Pancreas (tissue), 10 donors: ENCODE data around the gene FOCAD. TPM values are rescaled to one million over a fixed set of nuclear protein-coding genes. Genes with fewer than 3 reads are reported as not detected.
A peak's percentile ranks its signal among the peaks of the same experiment; 100 is the strongest.

ENCODE experiments used
- ATAC-seq, 4 donors: fragments of 200-7000 bp; cut with Tn5 transposase; one replicate each; pipeline versions ENCODE4 v1.8.0 to v1.9.1; 2020; ENCODE audit warnings: mild to moderate bottlenecking in 4 of 4, moderate library complexity in 4 of 4
- DNase-seq, 6 donors: peaks; one replicate each; pipeline ENCODE4 v3.0.0-alpha.2; 2020
- FAIRE-seq: peaks from 2 replicates; lab custom pipeline; 2012; peaks lifted over from hg19 to GRCh38; lab: Jason Lieb, UNC
- H3K27ac ChIP-seq, 4 donors: fragments of 200-600 bp; sonication (generic); 1 replicate in 3 of 4; 2 replicates in 1 of 4; pipeline versions ENCODE4 v1.5.0 to v1.8.0; 2020
- H3K27me3 ChIP-seq, 4 donors: fragments of 200-600 bp; one replicate each; pipeline ENCODE4 v1.8.0; 2021
- H3K36me3 ChIP-seq, 3 donors: fragments of 200-600 bp; sonication (generic) in 1 of 3; one replicate each; pipeline versions ENCODE4 v1.5.0 to v1.8.0; 2020 to 2021
- H3K4me1 ChIP-seq, 3 donors: fragments of 200-600 bp; one replicate each; pipeline ENCODE4 v1.8.0; 2021
- H3K4me3 ChIP-seq, 4 donors: fragments of 200-600 bp; sonication (generic) in 2 of 4; one replicate each; pipeline versions ENCODE4 v1.5.0 to v1.8.0; 2020 to 2021
- H3K9me3 ChIP-seq, 4 donors: fragments of 200-600 bp; one replicate each; pipeline ENCODE4 v1.8.0; 2021
- CTCF ChIP-seq, 4 donors: fragments of 200-600 bp; sonication (generic) in 3 of 4; IDR thresholded peaks; one replicate each; pipeline versions ENCODE4 v1.5.0 to v1.8.0; 2021; ENCODE audit warnings: antibody characterized with exemption in 4 of 4
- WGBS, 2 donors: extraction: QIAGEN DNeasy Blood & Tissue Kit; methylation state at CpG; one replicate each; pipeline ENCODE4 v1.1.7; 2013; 5-methylcytosine and 5-hydroxymethylcytosine counted together
- intact Hi-C, 3 donors: fragments of 100-400 bp; cut with DNase I; formaldehyde crosslinking; loops; one replicate each; pipeline versions ENCODE4 v1.11.1 to v1.14.2; 2022
- polyA plus RNA-seq, 2 donors: library from polyadenylated mRNA; stranded (reverse); fragments of 200-250 nt; gene quantifications; one replicate each; pipeline ENCODE4 v1.2.3, GENCODE V29; 2013
- total RNA-seq, 6 donors: library from RNA; stranded (reverse); fragmentation: NEBNext Ultra II Directional in 4 of 6; extraction: Animal tissue kit (Norgen Biotek cat#: 25700) in 4 of 6; gene quantifications; one replicate each; pipeline versions ENCODE4 v1.2.1 to v1.2.4, GENCODE V29; 2021 to 2023
- donor health status: healthy with polysubstance abuse.
- donor health status: DM: no; HTN: no; CAD: no; lungs with moderate emphysema.
- donor health status: DM: no; HTN: no; CAD: no.
- donor health status: control.
- donor health status: control.
- donor health status: Bipolar disorder and iron deficiency.
- donor health status: DM: yes; HTN: yes; CAD: no.
- donor health status: DM: no; HTN: no; CAD: no.
- donor health status: DM: no; HTN: no; CAD: no.
- donor health status: DM: yes; HTN: yes; CAD: no.

The FOCAD gene
- total and polyA plus RNA-seq, 8 donors = 5.4 to 27.7 (median 16.8) TPM

- FAIRE-seq = no peak
- no peak for DNase-seq
- no peak for TF ChIP-seq CTCF (IDR thresholded peaks at IDR 0.05)
- no peaks in the 10 kb centered on the region for H3K4me1 ChIP-seq
- peaks cover 0 to 12% (median 0%) of the 10 kb centered on the region in 3 donors for H3K36me3 ChIP-seq
- H3K27me3 ChIP-seq = no peaks in the 10 kb centered on the region
- WGBS, 2 donors = 78% methylated on average over 2 of the region's 2 CpGs
- no peak for ATAC-seq
- no peak overlapping the region for H3K4me3 ChIP-seq
- intact Hi-C loops = no loop called here
- no peak overlapping the region for H3K27ac ChIP-seq
- no peaks in the 10 kb centered on the region for H3K9me3 ChIP-seq
Measured at GRCh38 chr9:20978249-20978648, 294.2 kb downstream of the FOCAD start.

GRCh38 chr9:20980832-20981455 lies 296.9 kb downstream of the FOCAD start:
- Histone ChIP-seq H3K36me3 (peaks cover 0 to 12% (median 0%) of the 10 kb centered on the region in 3 donors), H3K27ac (no peak overlapping the region), H3K4me3 (no peak overlapping the region), H3K4me1 (no peaks in the 10 kb centered on the region), H3K9me3 (no peaks in the 10 kb centered on the region), H3K27me3 (no peaks in the 10 kb centered on the region)
- 86 to 88% methylated on average over 3 of the region's 3 CpGs for WGBS, 2 donors
- TF ChIP-seq CTCF (IDR thresholded peaks at IDR 0.05) = no peak
- ATAC-seq (peak in 2 of 4 donors; percentile 63), FAIRE-seq (no peak), DNase-seq (no peak)
- intact Hi-C loops = no loop called here

- no peak for TF ChIP-seq CTCF (IDR thresholded peaks at IDR 0.05)
- DNase-seq (no peak), FAIRE-seq (no peak), ATAC-seq (peak in 1 of 4 donors; percentile 39)
- peaks cover 0 to 15% (median 0%) of the 10 kb centered on the region in 3 donors for H3K36me3 ChIP-seq
- WGBS, 2 donors = 38 to 42% methylated on average over 2 of the region's 2 CpGs
- H3K4me1 ChIP-seq = no peaks in the 10 kb centered on the region
- H3K27me3 ChIP-seq = no peaks in the 10 kb centered on the region
- H3K4me3 ChIP-seq = no peak overlapping the region
- H3K27ac ChIP-seq = no peak overlapping the region
- H3K9me3 ChIP-seq = no peaks in the 10 kb centered on the region
- intact Hi-C loops = no loop called here
Measured at GRCh38 chr9:20981486-20981885, 297.4 kb downstream of the FOCAD start.

- ATAC-seq (no peak), DNase-seq (no peak), FAIRE-seq (no peak)
- no peak for TF ChIP-seq CTCF (IDR thresholded peaks at IDR 0.05)
- H3K4me3 ChIP-seq = no peak overlapping the region
- H3K9me3 ChIP-seq = no peaks in the 10 kb centered on the region
- H3K27ac ChIP-seq = no peak overlapping the region
- WGBS, 2 donors = 85 to 92% methylated on average over 3 of the region's 3 CpGs
- H3K27me3 ChIP-seq = no peaks in the 10 kb centered on the region
- H3K36me3 ChIP-seq = peaks cover 0 to 8% (median 0%) of the 10 kb centered on the region in 3 donors
- H3K4me1 ChIP-seq = no peaks in the 10 kb centered on the region
- intact Hi-C loops = no loop called here
Measured at GRCh38 chr9:20984506-20984905, 300.4 kb downstream of the FOCAD start.

GRCh38 chr9:20985851-20986600 lies 302.0 kb downstream of the FOCAD start:
- no peak for ATAC-seq
- no peak for FAIRE-seq
- H3K9me3 ChIP-seq = no peaks in the 10 kb centered on the region
- no peak overlapping the region for H3K4me3 ChIP-seq
- no peak overlapping the region for H3K27ac ChIP-seq
- intact Hi-C loops = no loop called here
- H3K4me1 ChIP-seq = no peaks in the 10 kb centered on the region
- H3K36me3 ChIP-seq = peaks cover 0 to 19% (median 0%) of the 10 kb centered on the region in 3 donors
- no peaks in the 10 kb centered on the region for H3K27me3 ChIP-seq
- DNase-seq = no peak
- TF ChIP-seq CTCF (IDR thresholded peaks at IDR 0.05) = no peak
- WGBS, 2 donors = 84 to 86% methylated on average over 6 of the region's 6 CpGs
